ENCODE measurements around the gene NFKBIB.

DNA sequence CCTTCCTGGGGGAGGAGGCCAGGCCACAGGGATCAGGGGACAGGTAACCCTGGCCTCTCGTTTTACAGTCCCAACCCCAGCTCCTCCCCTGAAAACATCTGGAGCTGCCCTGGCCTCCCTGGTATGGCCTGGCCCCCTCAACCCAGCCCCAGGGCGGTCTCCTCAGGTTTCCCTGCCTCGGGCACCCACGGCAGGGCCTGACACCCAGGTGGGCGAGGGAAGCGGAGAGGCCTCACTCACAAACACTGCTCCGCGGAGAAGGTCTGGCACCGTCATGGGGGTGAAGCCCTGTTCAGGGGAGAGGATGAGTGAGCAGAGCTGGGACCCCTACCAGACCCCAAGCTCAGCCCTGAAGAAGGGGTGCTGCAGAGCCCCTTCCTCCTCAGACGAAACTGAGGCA lies 18.8 kb downstream of the NFKBIB start:
- TF ChIP-seq, protein P1, sequence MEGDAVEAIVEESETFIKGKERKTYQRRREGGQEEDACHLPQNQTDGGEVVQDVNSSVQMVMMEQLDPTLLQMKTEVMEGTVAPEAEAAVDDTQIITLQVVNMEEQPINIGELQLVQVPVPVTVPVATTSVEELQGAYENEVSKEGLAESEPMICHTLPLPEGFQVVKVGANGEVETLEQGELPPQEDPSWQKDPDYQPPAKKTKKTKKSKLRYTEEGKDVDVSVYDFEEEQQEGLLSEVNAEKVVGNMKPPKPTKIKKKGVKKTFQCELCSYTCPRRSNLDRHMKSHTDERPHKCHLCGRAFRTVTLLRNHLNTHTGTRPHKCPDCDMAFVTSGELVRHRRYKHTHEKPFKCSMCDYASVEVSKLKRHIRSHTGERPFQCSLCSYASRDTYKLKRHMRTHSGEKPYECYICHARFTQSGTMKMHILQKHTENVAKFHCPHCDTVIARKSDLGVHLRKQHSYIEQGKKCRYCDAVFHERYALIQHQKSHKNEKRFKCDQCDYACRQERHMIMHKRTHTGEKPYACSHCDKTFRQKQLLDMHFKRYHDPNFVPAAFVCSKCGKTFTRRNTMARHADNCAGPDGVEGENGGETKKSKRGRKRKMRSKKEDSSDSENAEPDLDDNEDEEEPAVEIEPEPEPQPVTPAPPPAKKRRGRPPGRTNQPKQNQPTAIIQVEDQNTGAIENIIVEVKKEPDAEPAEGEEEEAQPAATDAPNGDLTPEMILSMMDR (conservative IDR thresholded peaks at IDR 0.05 in 1 of 2, IDR thresholded peaks at IDR 0.05 in 1 of 2; ENCODE audit: extremely low read depth in 1 of 2, insufficient read depth in 1 of 2, low read depth in 1 of 2, low read length in 2 of 2) = no peak
- TF ChIP-seq EZH2 (IDR thresholded peaks at IDR 0.05; ENCODE audit: borderline replicate concordance, low read length) = no peak
